Parietal lobe (tissue), 1 donor: Measurements from ENCODE around the gene IFNA14. TPM values are rescaled to one million over a fixed set of nuclear protein-coding genes. Genes with fewer than 3 reads are reported as not detected.

Experiments used
- total RNA-seq: library from RNA; depleted of rRNA; stranded (reverse); fragments of >200 nt; gene quantifications from one replicate; pipeline ENCODE4 v1.2.3, GENCODE V29; 2014

IFNA14 gene
- not detected for total RNA-seq

GRCh38 chr9:21239911-21240310 is at the start of gene IFNA14:
Gene IFNA14, minus strand, starts transcription at chr9:21240005. Its CDS starts 70 bp downstream, at chr9:21239935.

GRCh38 chr9:21228122-21228521 is 11.7 kb downstream of the IFNA14 start, which contains the start of gene IFNA17:
Gene IFNA17, minus strand, starts transcription at chr9:21228222. Its CDS starts 49 bp downstream, at chr9:21228173.

GRCh38 chr9:21217211-21217610 is 22.6 kb downstream of the IFNA14 start, which contains the start of gene IFNA16:
Gene IFNA16, minus strand, starts transcription at chr9:21217311. Its CDS starts 6 bp downstream, at chr9:21217305.

DNA sequence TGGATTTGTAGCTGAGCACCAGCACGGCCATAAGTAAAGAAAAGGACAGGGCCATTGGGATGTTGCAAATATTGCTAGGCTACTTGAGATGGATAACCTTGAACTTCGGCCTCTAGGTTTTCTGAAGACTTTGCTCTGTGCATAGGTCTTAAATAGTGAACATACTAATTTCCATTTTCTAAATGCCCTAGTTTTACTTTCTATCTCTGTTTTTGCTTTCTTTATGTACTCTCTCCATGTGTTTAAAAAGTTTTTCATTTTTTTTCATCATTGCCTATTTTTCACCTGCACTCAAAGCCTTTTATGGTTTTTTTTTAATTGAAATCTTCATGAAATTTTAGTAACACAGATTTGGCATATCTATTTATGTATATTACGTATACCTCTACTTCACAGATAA is 32.8 kb downstream of the IFNA14 start, which contains the start of gene IFNA10:
Gene IFNA10, minus strand, starts transcription at position 101 of the 400 bp plus-strand sequence. Its CDS starts 46 bp downstream, at position 55.

DNA sequence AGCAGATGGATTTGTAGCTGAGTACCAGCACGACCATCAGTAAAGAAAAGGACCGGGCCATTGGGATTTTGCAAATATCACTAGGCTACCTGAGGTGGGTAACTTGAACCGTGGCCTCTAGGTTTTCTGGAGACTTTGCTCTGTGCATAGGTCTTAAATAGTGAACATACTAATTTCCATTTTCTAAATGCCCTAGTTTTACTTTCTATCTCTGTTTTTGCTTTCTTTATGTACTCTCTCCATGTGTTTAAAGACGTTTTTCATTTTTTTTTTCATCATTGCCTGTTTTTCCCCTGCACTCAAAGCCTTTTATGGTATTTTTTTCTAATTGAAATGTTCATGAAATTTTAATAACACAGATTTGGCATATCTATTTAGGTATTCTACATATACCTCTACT is 37.7 kb downstream of the IFNA14 start, which contains the start of gene IFNA7:
Gene IFNA7, minus strand, starts transcription at position 101 of the 400 bp plus-strand sequence. Its CDS starts 40 bp downstream, at position 61.

Other genes with a start within 250 kb of the IFNA14 start
- gene HACD4, start 208.4 kb downstream of the IFNA14 start, total RNA-seq: 0.94 TPM
- not detected for gene IFNB1, start 162.1 kb downstream of the IFNA14 start, total RNA-seq
- gene IFNW1, start 98.2 kb downstream of the IFNA14 start, total RNA-seq: not detected
- not detected for gene IFNA21, start 73.3 kb downstream of the IFNA14 start, total RNA-seq
- gene IFNA4, start 52.4 kb downstream of the IFNA14 start, total RNA-seq: not detected
- gene IFNA7, start 37.8 kb downstream of the IFNA14 start, total RNA-seq: not detected
- gene IFNA10, start 32.9 kb downstream of the IFNA14 start, total RNA-seq: not detected
- not detected for gene IFNA16, start 22.7 kb downstream of the IFNA14 start, total RNA-seq
- not detected for gene IFNA17, start 11.8 kb downstream of the IFNA14 start, total RNA-seq
- gene IFNA5, start 65.3 kb upstream of the IFNA14 start, total RNA-seq: not detected
- gene KLHL9, start 95.4 kb upstream of the IFNA14 start, total RNA-seq: 73.6 TPM
- not detected for gene IFNA6, start 110.9 kb upstream of the IFNA14 start, total RNA-seq
- gene IFNA13, start 128.1 kb upstream of the IFNA14 start, total RNA-seq: not detected
- gene IFNA2, start 145.4 kb upstream of the IFNA14 start, total RNA-seq: not detected
- gene IFNA8, start 169.1 kb upstream of the IFNA14 start, total RNA-seq: not detected
- not detected for gene IFNA1, start 200.4 kb upstream of the IFNA14 start, total RNA-seq
- gene IFNE, start 242.3 kb upstream of the IFNA14 start, total RNA-seq: not detected